GM18909 (cell line): ENCODE data around the gene ALK.

Source experiments
- ATAC-seq: cut with Tn5 transposase; IDR thresholded peaks from one replicate; pipeline ENCODE4 v1.9.1; 2021; ENCODE audit warnings: mild to moderate bottlenecking; ENCODE audit not compliant: unreplicated experiment, poor library complexity

ALK gene

DNA sequence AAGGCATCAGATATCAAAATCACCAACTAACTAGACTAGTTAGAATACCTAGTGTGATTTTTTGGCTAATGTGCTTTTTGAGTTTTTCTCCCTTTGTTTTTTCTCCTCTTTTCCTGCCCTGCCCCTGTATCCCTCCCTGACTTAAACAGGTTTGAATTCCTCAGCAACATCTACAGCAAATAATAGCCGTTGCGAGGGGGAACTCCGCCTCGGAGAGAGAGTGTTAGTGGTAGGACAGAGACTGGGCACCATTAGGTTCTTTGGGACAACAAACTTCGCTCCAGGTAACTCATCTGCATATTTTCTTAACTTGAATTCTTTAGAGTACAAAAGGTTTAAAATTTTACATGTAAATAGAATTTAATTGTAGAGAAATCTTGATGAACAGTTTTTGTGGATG, 761.2 kb downstream of the ALK start:
- no peak for ATAC-seq

DNA sequence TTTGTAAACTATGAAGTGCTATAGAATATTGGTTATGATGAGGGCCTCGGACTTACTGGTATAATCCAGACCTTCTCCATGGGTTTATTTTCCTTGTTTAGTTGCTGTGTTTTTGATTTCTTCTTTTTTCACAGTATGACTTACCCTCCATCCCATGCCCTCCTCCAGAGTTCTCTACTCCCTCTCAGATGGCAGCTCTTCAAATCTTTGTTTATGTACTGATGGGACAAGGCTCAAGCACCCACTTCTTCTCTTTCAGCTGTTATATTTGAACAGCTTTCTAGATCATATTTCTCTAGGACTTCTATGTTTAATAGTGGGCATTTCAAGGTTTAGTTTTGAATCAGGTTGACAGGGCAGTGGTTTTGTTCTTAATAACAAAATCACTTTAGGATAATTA, 762.3 kb downstream of the ALK start:
- ATAC-seq = no peak

DNA sequence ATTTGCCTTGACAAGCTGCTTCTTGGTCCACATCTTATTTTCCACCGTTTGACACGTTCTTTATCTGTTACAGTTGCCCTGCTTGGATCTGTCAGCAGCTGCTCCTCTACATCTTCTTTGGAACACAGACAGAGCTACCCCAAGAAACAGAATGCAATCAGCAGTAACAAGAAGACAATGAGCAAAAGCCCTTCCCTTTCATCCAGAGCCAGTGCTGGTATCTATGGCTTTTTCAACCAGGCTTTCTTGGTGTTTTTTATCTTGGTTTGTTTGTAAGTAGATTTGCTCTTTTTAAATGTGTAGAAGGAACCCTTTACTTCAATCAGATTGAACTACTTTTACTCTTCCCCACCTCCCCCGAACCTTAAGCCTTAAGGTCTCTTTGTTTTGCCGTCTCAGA, 764.3 kb downstream of the ALK start:
- ATAC-seq = no peak

DNA sequence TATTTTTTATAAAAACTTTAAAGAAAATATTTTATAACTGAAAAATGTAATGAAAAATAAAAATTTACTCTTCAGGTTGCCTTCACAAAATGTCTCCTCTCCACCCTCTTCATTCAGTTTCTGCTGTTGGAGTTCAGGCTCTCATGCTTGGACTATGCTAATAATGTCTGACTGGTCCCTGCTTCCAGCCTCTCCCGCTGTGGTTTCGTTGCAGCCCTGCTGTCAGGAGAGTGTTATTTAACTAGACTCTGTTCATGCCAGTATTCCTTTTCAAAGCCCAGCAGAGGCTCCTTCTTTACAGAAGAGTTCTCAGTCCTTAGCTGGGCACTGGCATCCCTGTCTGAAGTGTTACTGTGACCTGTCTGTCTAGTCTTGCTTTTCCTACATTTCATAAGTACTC, 765.8 kb downstream of the ALK start:
- no peak for ATAC-seq

DNA sequence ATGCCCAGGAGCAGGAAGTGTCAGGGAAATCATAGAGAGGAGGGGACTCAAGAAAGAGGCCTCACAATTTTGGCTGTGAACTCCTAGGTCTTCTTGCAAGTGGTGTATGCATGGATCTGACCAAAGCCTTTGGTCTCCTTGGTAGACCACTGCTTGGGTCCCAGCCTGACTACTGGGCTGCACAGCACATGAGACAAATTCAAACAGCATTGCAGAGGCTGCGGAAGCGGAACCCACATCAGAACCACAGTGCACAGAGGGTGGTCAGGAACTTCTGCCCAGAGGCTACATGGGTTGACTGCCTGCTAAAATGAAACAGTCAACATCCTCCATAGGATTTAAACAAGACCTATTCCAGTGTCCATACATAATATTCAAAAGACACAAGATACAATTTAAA, 766.8 kb downstream of the ALK start:
- no peak for ATAC-seq

DNA sequence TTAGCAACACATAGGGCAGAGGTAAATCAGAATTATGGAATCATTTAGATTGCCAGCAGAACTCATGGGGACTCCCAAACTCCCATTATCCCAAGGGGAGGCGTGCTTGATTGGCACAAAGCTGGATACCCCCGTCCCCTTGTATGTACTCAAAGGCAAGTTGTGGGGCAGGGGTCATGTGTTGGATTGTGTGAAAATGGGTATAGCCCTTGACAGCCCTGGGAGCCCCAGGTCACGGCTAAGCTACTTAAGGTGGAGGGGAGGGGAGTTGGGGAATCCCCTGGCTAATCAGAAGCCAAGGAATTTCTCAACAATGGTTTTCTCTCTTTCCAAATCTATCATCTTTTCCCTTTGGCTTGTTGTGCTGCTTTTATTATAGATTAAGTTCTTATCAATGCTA, 773.4 kb downstream of the ALK start:
- ATAC-seq = no peak

DNA sequence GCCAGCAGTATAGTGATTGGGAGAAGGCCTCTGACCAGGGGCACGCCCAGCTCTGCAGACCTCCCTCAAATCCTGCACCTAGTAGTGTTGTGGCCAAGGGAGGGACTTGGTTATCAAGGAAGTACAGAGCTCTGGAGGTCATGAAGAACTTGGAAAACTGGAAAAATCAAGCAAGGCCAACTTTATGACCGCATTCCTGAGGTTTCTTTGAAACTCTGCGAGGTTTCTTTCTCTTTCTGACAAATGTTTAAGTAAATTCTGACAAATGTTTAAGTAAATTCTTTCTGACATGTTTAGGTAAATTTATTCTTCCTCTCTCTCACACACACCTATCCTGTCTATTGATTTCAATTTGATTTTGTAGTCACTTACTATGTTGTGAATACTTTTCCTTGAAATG, 775.2 kb downstream of the ALK start:
- no peak for ATAC-seq

DNA sequence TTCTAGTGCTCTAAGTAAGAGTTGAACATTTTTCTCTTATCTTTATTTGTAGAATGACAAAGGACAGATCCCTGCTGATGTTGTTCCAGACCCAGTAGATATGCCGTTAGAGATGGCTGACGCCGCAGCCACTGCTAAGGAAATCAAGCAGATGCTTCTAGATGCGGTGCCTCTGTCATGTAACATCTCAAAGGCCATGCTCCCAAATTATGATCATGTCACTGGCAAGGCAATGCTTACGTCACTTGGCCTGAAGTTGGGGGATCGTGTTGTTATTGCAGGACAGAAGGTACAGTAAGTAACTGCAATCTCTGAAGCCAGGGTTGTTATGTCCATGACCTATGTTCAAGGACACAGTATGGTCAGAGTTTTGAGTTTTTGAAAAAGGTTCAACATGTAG, 777.7 kb downstream of the ALK start:
- ATAC-seq = no peak
